ENCODE measurements around the gene TBRG1.

DNA sequence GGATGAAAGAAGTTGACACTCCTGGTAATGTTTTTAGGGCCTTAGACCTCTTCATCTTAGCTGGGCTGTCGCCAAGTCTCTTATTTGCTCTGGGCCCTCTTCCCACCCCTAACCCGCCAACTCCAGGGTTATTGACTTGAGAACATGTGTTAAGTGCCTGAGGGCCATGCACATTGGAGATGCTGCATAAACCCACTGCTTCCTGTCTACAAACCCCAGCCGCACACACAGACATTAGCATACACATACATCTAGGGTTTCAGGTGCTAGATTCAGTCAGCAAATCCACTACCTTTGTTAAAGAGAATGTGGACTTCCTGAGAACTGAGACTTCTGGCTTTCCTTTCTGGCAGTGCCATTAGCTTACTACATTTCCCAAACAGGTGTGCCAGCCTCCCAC, 10.6 kb upstream of the TBRG1 start:
- TF ChIP-seq, protein P1, sequence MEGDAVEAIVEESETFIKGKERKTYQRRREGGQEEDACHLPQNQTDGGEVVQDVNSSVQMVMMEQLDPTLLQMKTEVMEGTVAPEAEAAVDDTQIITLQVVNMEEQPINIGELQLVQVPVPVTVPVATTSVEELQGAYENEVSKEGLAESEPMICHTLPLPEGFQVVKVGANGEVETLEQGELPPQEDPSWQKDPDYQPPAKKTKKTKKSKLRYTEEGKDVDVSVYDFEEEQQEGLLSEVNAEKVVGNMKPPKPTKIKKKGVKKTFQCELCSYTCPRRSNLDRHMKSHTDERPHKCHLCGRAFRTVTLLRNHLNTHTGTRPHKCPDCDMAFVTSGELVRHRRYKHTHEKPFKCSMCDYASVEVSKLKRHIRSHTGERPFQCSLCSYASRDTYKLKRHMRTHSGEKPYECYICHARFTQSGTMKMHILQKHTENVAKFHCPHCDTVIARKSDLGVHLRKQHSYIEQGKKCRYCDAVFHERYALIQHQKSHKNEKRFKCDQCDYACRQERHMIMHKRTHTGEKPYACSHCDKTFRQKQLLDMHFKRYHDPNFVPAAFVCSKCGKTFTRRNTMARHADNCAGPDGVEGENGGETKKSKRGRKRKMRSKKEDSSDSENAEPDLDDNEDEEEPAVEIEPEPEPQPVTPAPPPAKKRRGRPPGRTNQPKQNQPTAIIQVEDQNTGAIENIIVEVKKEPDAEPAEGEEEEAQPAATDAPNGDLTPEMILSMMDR (IDR thresholded peaks at IDR 0.05; ENCODE audit: low read depth, low read length): no peak
- TF ChIP-seq POLR2A (IDR thresholded peaks at IDR 0.05; ENCODE audit: extremely low read depth, insufficient read length): no peak

Data from NB4 (cell line).